ENCODE data around the gene RBM33.

Gene RBM33

DNA sequence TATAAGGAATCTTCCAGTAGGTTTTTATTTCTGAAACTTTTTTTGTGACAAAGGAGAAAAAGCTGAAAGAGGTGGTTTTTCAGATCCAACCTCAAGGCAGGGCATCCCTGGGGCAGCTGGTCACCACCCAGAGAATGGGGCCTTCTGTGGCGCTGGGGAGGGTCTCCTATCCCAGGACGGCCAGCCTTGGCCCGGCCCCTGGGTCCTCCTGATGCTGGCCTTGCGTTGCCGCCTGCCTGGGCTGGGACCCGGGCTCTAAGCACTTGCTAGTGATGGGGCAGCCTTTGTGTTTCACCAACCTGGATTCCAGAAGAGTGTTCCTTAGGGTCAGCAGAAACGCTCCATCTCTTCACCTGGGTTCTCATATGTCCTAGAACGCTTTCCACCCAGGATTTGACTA lies 151.5 kb downstream of the RBM33 start:
- H4K91ac ChIP-seq (ENCODE audit: low read depth, low read length, poor library complexity): no peak overlapping the region
- peaks cover 0 to 54% (median 31%) of the 10 kb centered on the region in 3 experiments for H3K27me3 ChIP-seq (ENCODE audit: control insufficient read depth in 3 of 3, insufficient read depth in 3 of 3, low read depth in 1 of 3, low read length in 3 of 3)
- peaks cover 0 to 9% of the 10 kb centered on the region in 2 donors for H3K9me3 ChIP-seq (replicated peaks in 1 of 2; ENCODE audit: control insufficient read depth in 2 of 2, insufficient read depth in 1 of 2, low read depth in 1 of 2, low read length in 2 of 2)
- peak overlapping the region; percentile 88 for H2BK5ac ChIP-seq (ENCODE audit: low read length)
- no peak overlapping the region for H2BK12ac ChIP-seq (ENCODE audit: low read length)
- H3K23ac ChIP-seq (ENCODE audit: low read depth, low read length, poor library complexity): peak overlapping the region; percentile 78
- peak overlapping the region; percentile 95 for H2AK5ac ChIP-seq (ENCODE audit: low read depth, low read length)
- H3K36me3 ChIP-seq (replicated peaks in 1 of 2; ENCODE audit: control insufficient read depth in 2 of 2, insufficient read depth in 2 of 2, low read length in 2 of 2): peaks cover 0 to 2% of the 10 kb centered on the region in 2 donors
- H2AFZ ChIP-seq (ENCODE audit: low read length): no peak overlapping the region
- H4K8ac ChIP-seq (ENCODE audit: low read depth, low read length): no peak overlapping the region
- peak overlapping the region; percentile 15 for H3K18ac ChIP-seq (ENCODE audit: low read length)
- no CpG with 5 or more reads among the region's 8 CpGs for WGBS, 2 donors (ENCODE audit: extremely low coverage in 2 of 2, insufficient read length in 2 of 2, insufficient replicate concordance in 1 of 2)
- H3K9ac ChIP-seq (ENCODE audit: low read depth, low read length, poor library complexity): no peak overlapping the region
- no peak for DNase-seq (ENCODE audit: low spot score)
- H3K14ac ChIP-seq (ENCODE audit: low read length): no peak overlapping the region
- H3K4me3 ChIP-seq (ENCODE audit: low read length in 2 of 2): no peak overlapping the region
- H3K4ac ChIP-seq (ENCODE audit: low read length): no peak overlapping the region
- no peak overlapping the region for H2BK120ac ChIP-seq (ENCODE audit: low read depth, low read length)
- no peaks in the 10 kb centered on the region for H3K79me1 ChIP-seq (ENCODE audit: low read depth, low read length)
- H3K27ac ChIP-seq (replicated peaks; ENCODE audit: low read length): no peak overlapping the region
- no peak overlapping the region for H3K4me2 ChIP-seq (ENCODE audit: insufficient read depth, low read length, poor library complexity, severe bottlenecking)
- H2BK15ac ChIP-seq (ENCODE audit: low read length): no peak overlapping the region
- H3K4me1 ChIP-seq (ENCODE audit: control insufficient read depth in 2 of 2, insufficient read depth in 1 of 2, low read depth in 1 of 2, low read length in 2 of 2): peaks cover 0 to 1% of the 10 kb centered on the region in 2 donors

DNA sequence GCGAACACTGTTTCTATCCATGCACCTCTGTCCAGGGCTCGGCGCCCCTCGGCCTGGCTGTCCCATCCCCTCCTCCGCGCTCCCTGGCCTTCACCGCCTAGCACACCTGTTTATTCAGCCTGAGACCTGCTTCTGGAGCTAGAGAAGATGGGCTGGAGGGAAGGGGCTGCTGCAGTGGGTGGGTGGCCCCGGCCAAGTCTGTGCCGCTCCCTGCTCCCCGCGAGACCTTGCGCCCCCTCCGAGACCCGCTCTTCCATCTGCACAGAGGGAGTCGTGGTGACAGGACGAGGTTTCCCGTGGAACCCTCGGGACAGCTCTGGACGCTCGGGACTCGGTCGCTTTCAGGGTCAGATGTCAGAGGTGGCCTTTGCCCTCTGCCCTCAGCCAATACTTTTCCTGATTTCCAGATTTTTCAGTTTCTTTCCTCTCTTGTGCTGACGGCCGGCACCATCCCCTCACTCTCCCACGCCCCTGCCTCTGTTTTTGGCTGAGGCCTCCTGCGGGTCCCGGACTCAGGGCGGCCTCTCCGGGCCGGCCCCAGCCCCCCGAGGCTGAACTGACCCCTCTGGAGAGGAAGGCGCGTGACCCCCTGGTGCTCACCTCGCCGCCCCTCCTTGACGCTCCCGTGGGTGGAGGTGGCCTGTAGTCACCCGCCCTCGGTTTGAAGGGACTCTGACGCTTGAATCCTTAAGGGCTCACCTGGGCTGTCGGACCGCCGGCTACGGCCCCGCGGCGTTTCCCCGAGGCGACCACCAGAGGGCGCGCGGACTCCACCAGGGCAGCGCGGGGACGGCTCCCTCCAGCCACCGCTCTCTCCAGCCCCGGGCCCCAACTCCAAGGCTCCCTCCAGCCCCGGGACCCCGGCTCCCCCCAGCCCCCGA lies 152.2 kb downstream of the RBM33 start:
- H2AFZ ChIP-seq (ENCODE audit: low read length): peak overlapping the region; percentile 70
- H3K36me3 ChIP-seq (replicated peaks in 1 of 2; ENCODE audit: control insufficient read depth in 2 of 2, insufficient read depth in 2 of 2, low read length in 2 of 2): peaks cover 0 to 2% of the 10 kb centered on the region in 2 donors
- no peaks in the 10 kb centered on the region for H3K79me1 ChIP-seq (ENCODE audit: low read depth, low read length)
- peak overlapping the region; percentile 78 for H3K23ac ChIP-seq (ENCODE audit: low read depth, low read length, poor library complexity)
- H3K9ac ChIP-seq (ENCODE audit: low read depth, low read length, poor library complexity): no peak overlapping the region
- peak overlapping the region; percentile 30 for H2BK5ac ChIP-seq (ENCODE audit: low read length)
- H3K18ac ChIP-seq (ENCODE audit: low read length): peak overlapping the region; percentile 81
- H3K27ac ChIP-seq (replicated peaks; ENCODE audit: low read length): no peak overlapping the region
- no peak for DNase-seq (ENCODE audit: low spot score)
- H2BK120ac ChIP-seq (ENCODE audit: low read depth, low read length): no peak overlapping the region
- H3K14ac ChIP-seq (ENCODE audit: low read length): peak overlapping the region; percentile 27
- no CpG with 5 or more reads among the region's 60 CpGs for WGBS, 2 donors (ENCODE audit: extremely low coverage in 2 of 2, insufficient read length in 2 of 2, insufficient replicate concordance in 1 of 2)
- no peak overlapping the region for H2BK15ac ChIP-seq (ENCODE audit: low read length)
- no peak overlapping the region for H3K4me3 ChIP-seq (ENCODE audit: low read length in 2 of 2)
- no peak overlapping the region for H4K91ac ChIP-seq (ENCODE audit: low read depth, low read length, poor library complexity)
- H3K4me1 ChIP-seq (ENCODE audit: control insufficient read depth in 2 of 2, insufficient read depth in 1 of 2, low read depth in 1 of 2, low read length in 2 of 2): peaks cover 0 to 1% of the 10 kb centered on the region in 2 donors
- H3K9me3 ChIP-seq (replicated peaks in 1 of 2; ENCODE audit: control insufficient read depth in 2 of 2, insufficient read depth in 1 of 2, low read depth in 1 of 2, low read length in 2 of 2): peaks cover 0 to 9% of the 10 kb centered on the region in 2 donors
- no peak overlapping the region for H4K8ac ChIP-seq (ENCODE audit: low read depth, low read length)
- no peak overlapping the region for H3K4ac ChIP-seq (ENCODE audit: low read length)
- peak overlapping the region; percentile 95 for H2AK5ac ChIP-seq (ENCODE audit: low read depth, low read length)
- peak overlapping the region; percentile 32 for H3K4me2 ChIP-seq (ENCODE audit: insufficient read depth, low read length, poor library complexity, severe bottlenecking)
- H2BK12ac ChIP-seq (ENCODE audit: low read length): no peak overlapping the region
- H3K27me3 ChIP-seq (ENCODE audit: control insufficient read depth in 3 of 3, insufficient read depth in 3 of 3, low read depth in 1 of 3, low read length in 3 of 3): peaks cover 0 to 61% (median 37%) of the 10 kb centered on the region in 3 experiments

DNA sequence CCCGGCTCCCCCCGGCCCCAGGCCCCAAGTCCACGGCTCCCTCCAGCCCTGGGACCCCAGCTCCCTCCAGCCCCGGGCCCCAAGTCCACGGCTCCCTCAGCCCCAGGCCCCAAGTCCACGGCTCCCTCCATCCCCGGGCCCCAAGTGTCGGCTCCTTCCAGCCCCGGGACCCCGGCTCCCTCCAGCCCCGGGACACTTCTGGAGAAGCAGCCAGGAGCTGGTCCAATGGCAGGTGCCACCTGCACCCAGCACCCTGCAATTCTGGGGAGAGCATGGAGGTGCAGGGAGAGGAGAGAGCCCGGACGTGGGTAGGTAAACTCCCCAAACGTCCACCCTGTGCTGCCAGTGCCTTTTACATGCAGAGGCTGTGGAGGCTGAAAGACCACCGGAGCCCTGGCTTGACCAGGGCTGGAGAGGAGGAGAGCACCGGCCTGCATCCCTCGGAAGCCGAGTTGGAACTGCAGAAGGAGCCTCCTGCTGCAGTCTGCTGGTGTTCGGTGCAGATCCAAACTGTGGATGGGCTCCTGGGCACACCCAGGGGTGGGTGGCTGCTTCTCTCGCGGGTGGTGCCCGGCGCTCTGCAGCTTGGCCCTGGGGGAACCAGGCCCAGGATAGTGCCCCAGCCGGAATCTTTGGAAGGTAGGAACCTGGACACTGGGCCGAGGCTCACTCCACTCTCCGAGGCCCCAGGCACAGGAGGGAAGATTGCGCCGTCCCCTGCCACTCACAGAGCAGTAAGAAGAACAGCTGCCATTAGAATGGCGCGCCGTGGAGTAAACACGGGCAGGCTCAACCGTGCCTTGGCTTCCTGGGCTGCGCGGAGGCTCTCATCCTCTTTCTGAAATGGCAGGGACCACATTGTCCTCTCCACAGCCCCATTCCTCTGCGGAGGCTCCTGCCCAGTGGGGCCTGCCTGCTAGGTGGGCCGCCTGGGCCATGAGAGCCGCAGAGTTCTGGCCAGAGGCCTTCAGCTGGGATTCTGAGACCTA lies 153.1 kb downstream of the RBM33 start:
- Histone ChIP-seq H3K4me2 (ENCODE audit: insufficient read depth, low read length, poor library complexity, severe bottlenecking) (peak overlapping the region; percentile 32), H3K4me1 (ENCODE audit: control insufficient read depth in 2 of 2, insufficient read depth in 1 of 2, low read depth in 1 of 2, low read length in 2 of 2) (peaks cover 0 to 1% of the 10 kb centered on the region in 2 donors), H2BK120ac (ENCODE audit: low read depth, low read length) (no peak overlapping the region), H2BK5ac (ENCODE audit: low read length) (no peak overlapping the region), H3K36me3 (replicated peaks in 1 of 2; ENCODE audit: control insufficient read depth in 2 of 2, insufficient read depth in 2 of 2, low read length in 2 of 2) (peaks cover 0 to 2% of the 10 kb centered on the region in 2 donors), H3K9ac (ENCODE audit: low read depth, low read length, poor library complexity) (peak overlapping the region; percentile 56), H3K27ac (replicated peaks; ENCODE audit: low read length) (no peak overlapping the region), H3K27me3 (ENCODE audit: control insufficient read depth in 3 of 3, insufficient read depth in 3 of 3, low read depth in 1 of 3, low read length in 3 of 3) (peaks cover 0 to 70% (median 41%) of the 10 kb centered on the region in 3 experiments), H3K18ac (ENCODE audit: low read length) (peak overlapping the region; percentile 82), H3K4me3 (ENCODE audit: low read length in 2 of 2) (no peak overlapping the region), H3K23ac (ENCODE audit: low read depth, low read length, poor library complexity) (peak overlapping the region; percentile 57), H3K14ac (ENCODE audit: low read length) (peak overlapping the region; percentile 32), H2BK12ac (ENCODE audit: low read length) (no peak overlapping the region), H3K9me3 (replicated peaks in 1 of 2; ENCODE audit: control insufficient read depth in 2 of 2, insufficient read depth in 1 of 2, low read depth in 1 of 2, low read length in 2 of 2) (peaks cover 0 to 9% of the 10 kb centered on the region in 2 donors), H2BK15ac (ENCODE audit: low read length) (peak overlapping the region; percentile 78), H3K4ac (ENCODE audit: low read length) (peak overlapping the region; percentile 85), H2AFZ (ENCODE audit: low read length) (peak overlapping the region; percentile 63), H3K79me1 (ENCODE audit: low read depth, low read length) (no peaks in the 10 kb centered on the region), H4K91ac (ENCODE audit: low read depth, low read length, poor library complexity) (no peak overlapping the region), H2AK5ac (ENCODE audit: low read depth, low read length) (peak overlapping the region; percentile 91), H4K8ac (ENCODE audit: low read depth, low read length) (no peak overlapping the region)
- DNase-seq (ENCODE audit: low spot score): no peak
- WGBS, 2 donors (ENCODE audit: extremely low coverage in 2 of 2, insufficient read length in 2 of 2, insufficient replicate concordance in 1 of 2): no CpG with 5 or more reads among the region's 38 CpGs
